NCI-H460 (cell line): ENCODE results near the gene POP5. TPM values are rescaled to one million over a fixed set of nuclear protein-coding genes. Genes with fewer than 3 reads are reported as not detected.
"Not testable (repeated sequence)": the region's sequence is repeated elsewhere in the genome, so short reads cannot be mapped to it uniquely, and the experiment has no call there.

Experiments used
- DNase-seq: peaks from one replicate; pipeline ENCODE4 v3.0.0-alpha.2; 2016; ENCODE audit warnings: low read depth; ENCODE audit errors: extremely low read depth
- polyA plus RNA-seq: library from polyadenylated mRNA; depleted of rRNA; stranded (reverse); fragments of >200 nt; gene quantifications from 2 replicates; pipeline ENCODE4 v1.2.3, GENCODE V29; 2014; cell fraction: nucleus; rRNA removed
- total RNA-seq: library from RNA; depleted of rRNA; stranded (reverse); fragments of >200 nt; shearing (Covaris generic); gene quantifications from 2 replicates; pipeline ENCODE4 v1.2.3, GENCODE V29; 2014; rRNA removed

The POP5 gene
- 42.5 and 45.6 TPM in 2 replicates for total RNA-seq
- 107 and 157 TPM in 2 replicates for polyA plus RNA-seq

GRCh38 chr12:120580787-120581723 is at the start of gene POP5:
Gene POP5 (minus strand): TSS chr12:120581402. CDS start chr12:120581362, 40 bp downstream.
- peak; percentile 98 for DNase-seq

- no peak for DNase-seq
These were observed 49.1 kb upstream of the POP5 start for GRCh38 chr12:120630104-120630892.

- peak; percentile 14 for DNase-seq
These were observed 47.7 kb upstream of the POP5 start for GRCh38 chr12:120628919-120629318.

- peak; percentile 53 for DNase-seq
These were observed 44.6 kb upstream of the POP5 start for GRCh38 chr12:120625557-120626419.

- DNase-seq, result no peak
These were observed 39.4 kb upstream of the POP5 start for GRCh38 chr12:120620624-120621023.

GRCh38 chr12:120618954-120619615 is 37.9 kb upstream of the POP5 start:
- DNase-seq, result no peak

- not testable (repeated sequence) for DNase-seq
These were observed 36.6 kb upstream of the POP5 start for GRCh38 chr12:120617767-120618166.

- not testable (repeated sequence) for DNase-seq
These were observed 36.0 kb upstream of the POP5 start for GRCh38 chr12:120617193-120617592.

- no peak for DNase-seq
These were observed 33.6 kb upstream of the POP5 start for GRCh38 chr12:120614848-120615247.

- DNase-seq, result not testable (repeated sequence)
These were observed 30.3 kb upstream of the POP5 start for GRCh38 chr12:120611534-120611933.

GRCh38 chr12:120610560-120610959 is 29.4 kb upstream of the POP5 start:
- DNase-seq, result no peak

GRCh38 chr12:120602416-120602815 is 21.2 kb upstream of the POP5 start:
- DNase-seq, result not testable (repeated sequence)

- DNase-seq, result no peak
These were observed 18.7 kb upstream of the POP5 start for GRCh38 chr12:120599672-120600552.

- DNase-seq, result peak; percentile 40
These were observed 17.7 kb upstream of the POP5 start for GRCh38 chr12:120598674-120599463.

- no peak for DNase-seq
These were observed 16.7 kb upstream of the POP5 start for GRCh38 chr12:120597861-120598260.

- DNase-seq, result no peak
These were observed 15.7 kb upstream of the POP5 start for GRCh38 chr12:120596901-120597300.

GRCh38 chr12:120592121-120593049 is 11.2 kb upstream of the POP5 start:
- no peak for DNase-seq
